ENCODE data around the gene SMIM31.

Gene SMIM31

GRCh38 chr4:164789047-164789446 is 35.1 kb downstream of the SMIM31 start:
- no peak for DNase-seq (ENCODE audit: low read depth)
- Histone ChIP-seq H3K36me3 (ENCODE audit: control insufficient read depth, insufficient read depth, low read length, severe bottlenecking) (no peaks in the 10 kb centered on the region), H3K9ac (ENCODE audit: low read length) (no peak overlapping the region), H3K9me3 (ENCODE audit: control insufficient read depth, low read length) (no peaks in the 10 kb centered on the region), H3K27me3 (replicated peaks; ENCODE audit: control insufficient read depth, insufficient read depth, low read length) (no peaks in the 10 kb centered on the region), H3K4me3 (ENCODE audit: low read length) (no peak overlapping the region), H3K4me1 (ENCODE audit: control insufficient read depth, insufficient read depth, low read length) (no peaks in the 10 kb centered on the region)

- Histone ChIP-seq H3K27me3 (replicated peaks; ENCODE audit: control insufficient read depth, insufficient read depth, low read length) (no peaks in the 10 kb centered on the region), H3K4me1 (ENCODE audit: control insufficient read depth, insufficient read depth, low read length) (no peaks in the 10 kb centered on the region), H3K9me3 (ENCODE audit: control insufficient read depth, low read length) (no peaks in the 10 kb centered on the region), H3K4me3 (ENCODE audit: low read length) (no peak overlapping the region), H3K36me3 (ENCODE audit: control insufficient read depth, insufficient read depth, low read length, severe bottlenecking) (no peaks in the 10 kb centered on the region), H3K9ac (ENCODE audit: low read length) (no peak overlapping the region)
- DNase-seq (ENCODE audit: low read depth), result no peak
Observed at GRCh38 chr4:164790249-164790648, 36.3 kb downstream of the SMIM31 start.

- no peak overlapping the region for H3K4me3 ChIP-seq (ENCODE audit: low read length)
- DNase-seq (ENCODE audit: low read depth), result no peak
Observed at GRCh38 chr4:164799410-164799809, 45.5 kb downstream of the SMIM31 start.

GRCh38 chr4:164800786-164801185 is 46.9 kb downstream of the SMIM31 start:
- Histone ChIP-seq H3K9ac (ENCODE audit: low read length) (no peak overlapping the region), H3K27me3 (replicated peaks; ENCODE audit: control insufficient read depth, insufficient read depth, low read length) (no peaks in the 10 kb centered on the region), H3K4me1 (ENCODE audit: control insufficient read depth, insufficient read depth, low read length) (no peaks in the 10 kb centered on the region), H3K4me3 (ENCODE audit: low read length) (no peak overlapping the region), H3K9me3 (ENCODE audit: control insufficient read depth, low read length) (no peaks in the 10 kb centered on the region), H3K36me3 (ENCODE audit: control insufficient read depth, insufficient read depth, low read length, severe bottlenecking) (no peaks in the 10 kb centered on the region)
- DNase-seq (ENCODE audit: low read depth), result no peak

More at GRCh38 chr4:164799410-164799809, 45.5 kb downstream of the SMIM31 start:
- no peaks in the 10 kb centered on the region for H3K4me1 ChIP-seq (ENCODE audit: control insufficient read depth, insufficient read depth, low read length)
- no peaks in the 10 kb centered on the region for H3K9me3 ChIP-seq (ENCODE audit: control insufficient read depth, low read length)
- H3K36me3 ChIP-seq (ENCODE audit: control insufficient read depth, insufficient read depth, low read length, severe bottlenecking), result no peaks in the 10 kb centered on the region
- H3K27me3 ChIP-seq (replicated peaks; ENCODE audit: control insufficient read depth, insufficient read depth, low read length), result no peaks in the 10 kb centered on the region
- H3K9ac ChIP-seq (ENCODE audit: low read length), result no peak overlapping the region

GRCh38 chr4:164802301-164802901 is 48.5 kb downstream of the SMIM31 start:
- no peaks in the 10 kb centered on the region for H3K9me3 ChIP-seq (ENCODE audit: control insufficient read depth, low read length)

GRCh38 chr4:164803702-164804101 is 49.8 kb downstream of the SMIM31 start:
- no peaks in the 10 kb centered on the region for H3K9me3 ChIP-seq (ENCODE audit: control insufficient read depth, low read length)
- H3K36me3 ChIP-seq (ENCODE audit: control insufficient read depth, insufficient read depth, low read length, severe bottlenecking), result no peaks in the 10 kb centered on the region
- H3K27me3 ChIP-seq (replicated peaks; ENCODE audit: control insufficient read depth, insufficient read depth, low read length), result no peaks in the 10 kb centered on the region
- H3K9ac ChIP-seq (ENCODE audit: low read length), result no peak overlapping the region
- no peak for DNase-seq (ENCODE audit: low read depth)
- H3K4me1 ChIP-seq (ENCODE audit: control insufficient read depth, insufficient read depth, low read length), result no peaks in the 10 kb centered on the region
- H3K4me3 ChIP-seq (ENCODE audit: low read length), result no peak overlapping the region

More at GRCh38 chr4:164802301-164802901, 48.5 kb downstream of the SMIM31 start:
- H3K9ac ChIP-seq (ENCODE audit: low read length), result no peak overlapping the region
- H3K4me1 ChIP-seq (ENCODE audit: control insufficient read depth, insufficient read depth, low read length), result no peaks in the 10 kb centered on the region
- H3K27me3 ChIP-seq (replicated peaks; ENCODE audit: control insufficient read depth, insufficient read depth, low read length), result no peaks in the 10 kb centered on the region
- no peaks in the 10 kb centered on the region for H3K36me3 ChIP-seq (ENCODE audit: control insufficient read depth, insufficient read depth, low read length, severe bottlenecking)
- no peak for DNase-seq (ENCODE audit: low read depth)
- no peak overlapping the region for H3K4me3 ChIP-seq (ENCODE audit: low read length)

GRCh38 chr4:164807611-164808010 is 53.7 kb downstream of the SMIM31 start:
- H3K27me3 ChIP-seq (replicated peaks; ENCODE audit: control insufficient read depth, insufficient read depth, low read length), result no peaks in the 10 kb centered on the region
- H3K36me3 ChIP-seq (ENCODE audit: control insufficient read depth, insufficient read depth, low read length, severe bottlenecking), result no peaks in the 10 kb centered on the region
- H3K9me3 ChIP-seq (ENCODE audit: control insufficient read depth, low read length), result no peaks in the 10 kb centered on the region
- H3K4me1 ChIP-seq (ENCODE audit: control insufficient read depth, insufficient read depth, low read length), result no peaks in the 10 kb centered on the region
- DNase-seq (ENCODE audit: low read depth), result no peak
- no peak overlapping the region for H3K9ac ChIP-seq (ENCODE audit: low read length)
- no peak overlapping the region for H3K4me3 ChIP-seq (ENCODE audit: low read length)

- H3K9ac ChIP-seq (ENCODE audit: low read length), result no peak overlapping the region
- no peaks in the 10 kb centered on the region for H3K9me3 ChIP-seq (ENCODE audit: control insufficient read depth, low read length)
- no peaks in the 10 kb centered on the region for H3K4me1 ChIP-seq (ENCODE audit: control insufficient read depth, insufficient read depth, low read length)
- H3K4me3 ChIP-seq (ENCODE audit: low read length), result no peak overlapping the region
- DNase-seq (ENCODE audit: low read depth), result no peak
- no peaks in the 10 kb centered on the region for H3K36me3 ChIP-seq (ENCODE audit: control insufficient read depth, insufficient read depth, low read length, severe bottlenecking)
- no peaks in the 10 kb centered on the region for H3K27me3 ChIP-seq (replicated peaks; ENCODE audit: control insufficient read depth, insufficient read depth, low read length)
Observed at GRCh38 chr4:164813554-164813953, 59.6 kb downstream of the SMIM31 start.

- H3K9ac ChIP-seq (ENCODE audit: low read length), result no peak overlapping the region
- DNase-seq (ENCODE audit: low read depth), result no peak
- no peaks in the 10 kb centered on the region for H3K36me3 ChIP-seq (ENCODE audit: control insufficient read depth, insufficient read depth, low read length, severe bottlenecking)
- no peaks in the 10 kb centered on the region for H3K4me1 ChIP-seq (ENCODE audit: control insufficient read depth, insufficient read depth, low read length)
- H3K27me3 ChIP-seq (replicated peaks; ENCODE audit: control insufficient read depth, insufficient read depth, low read length), result no peaks in the 10 kb centered on the region
- H3K4me3 ChIP-seq (ENCODE audit: low read length), result no peak overlapping the region
- H3K9me3 ChIP-seq (ENCODE audit: control insufficient read depth, low read length), result no peaks in the 10 kb centered on the region
Observed at GRCh38 chr4:164815711-164816110, 61.8 kb downstream of the SMIM31 start.

- H3K36me3 ChIP-seq (ENCODE audit: control insufficient read depth, insufficient read depth, low read length, severe bottlenecking), result no peaks in the 10 kb centered on the region
- H3K9me3 ChIP-seq (ENCODE audit: control insufficient read depth, low read length), result no peaks in the 10 kb centered on the region
- H3K27me3 ChIP-seq (replicated peaks; ENCODE audit: control insufficient read depth, insufficient read depth, low read length), result no peaks in the 10 kb centered on the region
- no peak for DNase-seq (ENCODE audit: low read depth)
- H3K4me1 ChIP-seq (ENCODE audit: control insufficient read depth, insufficient read depth, low read length), result no peaks in the 10 kb centered on the region
- no peak overlapping the region for H3K9ac ChIP-seq (ENCODE audit: low read length)
- no peak overlapping the region for H3K4me3 ChIP-seq (ENCODE audit: low read length)
Observed at GRCh38 chr4:164819366-164819765, 65.4 kb downstream of the SMIM31 start.

- Histone ChIP-seq H3K4me3 (ENCODE audit: low read length) (no peak overlapping the region), H3K9me3 (ENCODE audit: control insufficient read depth, low read length) (no peaks in the 10 kb centered on the region), H3K36me3 (ENCODE audit: control insufficient read depth, insufficient read depth, low read length, severe bottlenecking) (no peaks in the 10 kb centered on the region), H3K9ac (ENCODE audit: low read length) (no peak overlapping the region), H3K27me3 (replicated peaks; ENCODE audit: control insufficient read depth, insufficient read depth, low read length) (no peaks in the 10 kb centered on the region), H3K4me1 (ENCODE audit: control insufficient read depth, insufficient read depth, low read length) (no peaks in the 10 kb centered on the region)
- no peak for DNase-seq (ENCODE audit: low read depth)
Observed at GRCh38 chr4:164821711-164822110, 67.8 kb downstream of the SMIM31 start.

- H3K36me3 ChIP-seq (ENCODE audit: control insufficient read depth, insufficient read depth, low read length, severe bottlenecking), result no peaks in the 10 kb centered on the region
- H3K27me3 ChIP-seq (replicated peaks; ENCODE audit: control insufficient read depth, insufficient read depth, low read length), result no peaks in the 10 kb centered on the region
- no peaks in the 10 kb centered on the region for H3K9me3 ChIP-seq (ENCODE audit: control insufficient read depth, low read length)
- no peak overlapping the region for H3K9ac ChIP-seq (ENCODE audit: low read length)
- no peaks in the 10 kb centered on the region for H3K4me1 ChIP-seq (ENCODE audit: control insufficient read depth, insufficient read depth, low read length)
- H3K4me3 ChIP-seq (ENCODE audit: low read length), result no peak overlapping the region
- no peak for DNase-seq (ENCODE audit: low read depth)
Observed at GRCh38 chr4:164824581-164824980, 70.7 kb downstream of the SMIM31 start.
